Activated CD8-positive, alpha-beta memory T cell treated with anti-CD3 and anti-CD28 coated beads for 48 hours (primary cell): ENCODE data around the gene ALPP.
"Not testable (repeated sequence)": the region's sequence is repeated elsewhere in the genome, so short reads cannot be mapped to it uniquely, and the experiment has no call there.

Experiments used
- DNase-seq, 3 experiments: peaks; one replicate each; pipeline ENCODE4 v3.0.0-alpha.2; 2020; ENCODE audit warnings: low read depth in 2 of 3, low spot score in 2 of 3

The ALPP gene

DNA sequence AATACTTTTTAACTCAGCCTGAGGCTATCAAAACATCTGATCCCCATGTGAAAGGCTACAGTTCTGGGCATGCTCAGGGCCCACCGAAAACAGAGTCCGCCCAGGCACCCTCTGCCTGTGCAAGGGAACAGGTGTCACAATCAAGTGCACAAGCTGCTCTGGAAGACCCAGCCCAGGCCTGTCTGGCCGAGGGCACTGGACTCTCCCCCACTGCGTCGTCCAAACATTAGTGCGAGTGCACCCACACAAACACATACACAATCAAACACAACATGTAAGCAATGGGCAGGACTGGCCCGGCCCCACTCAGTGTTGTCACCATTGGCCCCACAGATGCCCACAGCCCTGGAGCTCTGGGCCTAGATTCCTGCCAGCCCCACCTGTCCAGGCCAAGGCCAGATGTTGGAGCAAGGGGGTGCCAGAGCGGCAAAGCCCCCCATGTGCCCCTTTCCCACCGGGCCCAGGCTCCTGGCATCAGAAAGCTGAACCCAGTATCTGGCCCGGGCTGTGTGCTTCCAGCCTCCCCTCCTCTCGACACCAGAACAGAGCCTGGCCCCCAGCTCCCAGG, 27.5 kb downstream of the ALPP start:
- DNase-seq, result no peak

DNA sequence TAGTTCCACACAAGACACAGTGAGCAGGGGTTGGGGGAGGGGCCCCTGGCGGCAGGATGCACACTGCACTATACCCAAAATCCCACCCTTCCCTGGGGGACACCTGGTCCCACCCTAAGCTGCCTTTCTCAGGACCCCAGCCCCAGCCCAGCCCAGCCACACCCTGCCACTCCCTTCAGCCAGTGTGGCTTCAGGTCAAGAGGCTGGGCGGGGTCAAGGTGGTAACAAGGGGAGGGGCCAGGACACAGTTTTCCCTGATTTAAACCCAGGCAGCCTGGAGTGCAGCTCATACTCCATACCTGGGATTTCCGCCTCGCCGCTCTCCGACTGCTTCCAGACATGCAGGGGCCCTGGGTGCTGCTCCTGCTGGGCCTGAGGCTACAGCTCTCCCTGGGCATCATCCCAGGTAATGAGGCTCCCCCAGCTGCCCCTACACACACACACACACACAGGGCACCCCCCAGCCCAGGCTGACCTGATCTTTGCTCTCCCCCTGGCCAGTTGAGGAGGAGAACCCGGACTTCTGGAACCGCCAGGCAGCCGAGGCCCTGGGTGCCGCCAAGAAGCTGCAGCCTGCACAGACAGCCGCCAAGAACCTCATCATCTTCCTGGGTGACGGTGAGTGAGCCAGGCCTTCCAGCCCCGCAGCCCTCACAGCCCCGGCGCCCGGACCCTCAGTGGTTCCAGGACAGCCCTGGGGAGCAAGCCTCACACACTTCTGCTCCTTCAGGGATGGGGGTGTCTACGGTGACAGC, 28.2 kb downstream of the ALPP start, which contains the start of gene ALPG:
Gene ALPG, plus strand, starts transcription at position 289 of the 755 bp plus-strand sequence. Its CDS starts 51 bp downstream, at position 340.
- no peak for DNase-seq

DNA sequence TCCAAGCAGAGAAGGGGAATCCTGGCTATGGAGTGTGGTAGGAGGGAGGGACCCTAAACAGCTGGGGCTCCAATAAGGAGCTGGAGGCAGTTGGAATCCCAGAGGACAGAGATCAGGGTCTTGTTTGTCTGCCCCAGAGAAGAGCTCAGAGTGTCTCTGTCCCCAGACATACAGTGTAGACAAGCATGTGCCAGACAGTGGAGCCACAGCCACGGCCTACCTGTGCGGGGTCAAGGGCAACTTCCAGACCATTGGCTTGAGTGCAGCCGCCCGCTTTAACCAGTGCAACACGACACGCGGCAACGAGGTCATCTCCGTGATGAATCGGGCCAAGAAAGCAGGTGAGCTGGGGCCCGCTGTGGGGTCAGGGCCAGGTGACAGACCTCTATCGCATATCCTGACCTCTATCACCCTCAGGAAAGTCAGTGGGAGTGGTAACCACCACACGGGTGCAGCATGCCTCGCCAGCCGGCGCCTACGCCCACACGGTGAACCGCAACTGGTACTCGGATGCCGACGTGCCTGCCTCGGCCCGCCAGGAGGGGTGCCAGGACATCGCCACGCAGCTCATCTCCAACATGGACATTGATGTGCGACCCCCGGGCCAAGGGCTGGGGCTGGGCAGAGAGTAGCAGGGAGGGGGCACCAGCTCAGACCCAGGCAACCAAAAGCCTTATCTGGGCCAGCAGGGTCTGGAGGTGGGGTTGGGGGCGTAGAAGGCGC, 29.0 kb downstream of the ALPP start:
- not testable (repeated sequence) for DNase-seq

DNA sequence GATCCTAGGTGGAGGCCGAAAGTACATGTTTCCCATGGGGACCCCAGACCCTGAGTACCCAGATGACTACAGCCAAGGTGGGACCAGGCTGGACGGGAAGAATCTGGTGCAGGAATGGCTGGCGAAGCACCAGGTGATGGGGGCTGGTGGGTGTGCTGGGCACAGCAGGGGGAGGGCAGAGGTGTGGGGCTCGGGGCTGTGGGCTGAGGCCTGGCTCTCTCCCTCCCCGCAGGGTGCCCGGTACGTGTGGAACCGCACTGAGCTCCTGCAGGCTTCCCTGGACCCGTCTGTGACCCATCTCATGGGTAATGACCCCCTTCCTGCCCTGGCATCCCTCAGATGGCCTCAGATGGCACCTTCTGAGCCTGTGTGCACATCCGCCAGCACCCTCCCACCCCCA, 29.7 kb downstream of the ALPP start:
- DNase-seq, result not testable (repeated sequence)

DNA sequence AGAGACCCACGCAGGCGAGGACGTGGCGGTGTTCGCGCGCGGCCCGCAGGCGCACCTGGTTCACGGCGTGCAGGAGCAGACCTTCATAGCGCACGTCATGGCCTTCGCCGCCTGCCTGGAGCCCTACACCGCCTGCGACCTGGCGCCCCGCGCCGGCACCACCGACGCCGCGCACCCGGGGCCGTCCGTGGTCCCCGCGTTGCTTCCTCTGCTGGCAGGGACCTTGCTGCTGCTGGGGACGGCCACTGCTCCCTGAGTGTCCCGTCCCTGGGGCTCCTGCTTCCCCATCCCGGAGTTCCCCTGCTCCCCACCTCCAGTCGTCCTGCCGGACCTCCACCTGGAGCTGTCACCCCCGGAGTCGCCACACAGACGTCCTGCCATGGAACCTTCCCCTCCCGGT, 31.1 kb downstream of the ALPP start:
- DNase-seq, result not testable (repeated sequence)

DNA sequence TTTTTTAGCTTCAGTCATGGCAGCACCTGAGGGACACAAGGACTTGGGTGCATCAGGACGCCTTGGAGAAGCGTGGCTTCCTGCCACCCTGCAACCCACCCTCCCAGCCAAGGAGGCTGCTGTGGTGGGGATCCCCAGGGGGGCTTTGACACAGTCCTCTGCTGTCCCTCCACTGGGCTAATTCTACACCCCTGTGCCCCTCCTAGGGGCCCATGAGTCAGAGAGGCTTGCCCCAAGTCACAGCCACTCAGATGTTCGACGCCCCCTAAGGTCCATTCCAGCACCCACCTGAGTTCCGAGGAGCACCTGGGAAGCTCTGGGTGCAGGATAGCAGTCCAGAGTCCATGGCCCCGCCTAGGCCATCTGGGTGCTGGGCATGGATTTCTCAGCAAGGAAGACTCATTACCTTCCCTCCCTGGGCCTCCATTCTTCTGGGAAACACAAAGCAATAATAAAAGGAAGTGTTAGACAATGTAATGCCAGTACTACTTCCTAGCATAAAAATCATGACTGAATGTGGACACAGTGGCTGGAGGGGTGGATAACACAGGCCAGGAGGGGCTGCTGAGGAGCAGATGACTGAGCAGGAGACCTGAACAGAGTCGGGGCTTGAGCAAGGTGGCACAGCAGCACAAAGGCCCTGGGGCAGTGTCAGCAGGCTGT, 31.8 kb downstream of the ALPP start:
- DNase-seq, result no peak

DNA sequence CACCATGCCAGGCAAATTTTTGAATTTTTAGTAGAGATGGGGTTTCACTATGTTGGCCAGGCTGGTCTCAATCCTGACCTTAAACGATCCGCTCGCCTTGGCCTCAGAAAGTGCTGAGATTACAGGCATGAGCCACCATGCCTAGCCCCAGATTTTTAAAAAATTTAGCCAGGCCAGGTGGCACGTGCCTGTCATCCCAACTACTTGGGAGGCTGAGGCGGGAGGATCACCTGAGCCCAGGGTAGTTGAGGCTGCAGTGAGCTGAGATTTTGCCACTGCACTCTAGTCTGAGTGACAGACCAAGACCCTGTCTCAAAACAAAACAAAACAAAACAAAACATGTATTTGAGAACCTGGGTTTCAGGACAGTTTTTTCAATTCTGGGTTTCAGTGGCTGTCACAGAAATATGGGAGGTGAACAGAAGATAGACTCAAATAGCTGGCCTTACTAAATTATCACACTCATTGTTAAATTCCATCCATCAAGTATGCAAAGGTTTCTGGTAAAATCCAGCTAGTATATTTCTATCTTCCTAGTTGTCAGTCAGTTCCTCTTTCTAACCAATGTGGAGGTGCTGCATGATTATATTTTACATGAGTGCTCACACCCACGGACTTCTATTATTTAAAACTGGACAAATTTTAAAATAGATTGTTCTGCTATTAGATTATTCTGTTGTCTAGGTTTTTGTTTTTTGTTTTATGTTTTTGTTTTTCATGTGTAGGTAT, 33.5 kb downstream of the ALPP start:
- no peak for DNase-seq

DNA sequence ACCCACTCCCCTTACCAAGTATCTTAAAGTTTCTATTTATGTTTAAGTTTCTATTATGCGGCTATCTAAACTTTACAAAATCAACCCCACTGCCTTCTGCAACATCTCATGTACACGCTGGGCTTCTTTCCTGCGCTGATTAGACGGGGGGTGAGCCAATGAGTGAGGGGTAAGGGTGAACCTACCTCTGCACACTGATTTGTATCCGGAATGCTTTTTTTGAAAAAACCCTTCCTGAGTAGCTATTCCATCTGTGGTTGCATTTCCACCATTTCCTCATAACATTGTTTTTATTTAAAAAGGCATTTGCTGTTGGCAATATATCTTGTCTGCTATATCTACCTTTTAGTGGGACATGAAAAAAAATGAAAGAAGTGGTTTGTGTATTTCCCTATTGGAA, 34.4 kb downstream of the ALPP start:
- no peak for DNase-seq

DNA sequence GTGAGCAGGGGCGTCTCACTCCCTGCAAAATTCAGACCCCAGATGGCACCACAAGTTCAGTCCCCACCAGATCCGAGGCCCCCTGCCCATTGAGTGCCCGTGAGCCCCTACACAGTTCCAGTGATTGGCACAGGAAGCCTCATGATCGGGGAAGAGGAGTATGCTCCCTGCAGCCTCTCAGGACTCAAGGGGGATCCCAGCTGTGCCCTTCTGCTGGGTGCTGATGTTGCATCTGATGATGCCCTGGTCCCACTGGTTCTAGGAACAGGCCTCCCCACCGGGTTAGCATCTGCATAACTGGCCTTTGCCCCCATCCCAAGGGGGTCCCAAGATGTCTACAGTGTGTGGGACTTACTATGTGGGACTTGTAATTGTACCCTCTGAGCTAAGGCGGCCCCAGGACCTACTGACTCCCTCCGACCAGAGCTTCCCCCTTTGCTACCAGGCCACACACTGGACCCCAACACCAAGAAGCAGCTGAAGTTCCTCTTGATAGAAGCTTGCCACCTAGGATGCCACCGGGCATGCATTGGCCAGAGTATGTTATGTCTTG, 36.7 kb downstream of the ALPP start:
- DNase-seq, result no peak

DNA sequence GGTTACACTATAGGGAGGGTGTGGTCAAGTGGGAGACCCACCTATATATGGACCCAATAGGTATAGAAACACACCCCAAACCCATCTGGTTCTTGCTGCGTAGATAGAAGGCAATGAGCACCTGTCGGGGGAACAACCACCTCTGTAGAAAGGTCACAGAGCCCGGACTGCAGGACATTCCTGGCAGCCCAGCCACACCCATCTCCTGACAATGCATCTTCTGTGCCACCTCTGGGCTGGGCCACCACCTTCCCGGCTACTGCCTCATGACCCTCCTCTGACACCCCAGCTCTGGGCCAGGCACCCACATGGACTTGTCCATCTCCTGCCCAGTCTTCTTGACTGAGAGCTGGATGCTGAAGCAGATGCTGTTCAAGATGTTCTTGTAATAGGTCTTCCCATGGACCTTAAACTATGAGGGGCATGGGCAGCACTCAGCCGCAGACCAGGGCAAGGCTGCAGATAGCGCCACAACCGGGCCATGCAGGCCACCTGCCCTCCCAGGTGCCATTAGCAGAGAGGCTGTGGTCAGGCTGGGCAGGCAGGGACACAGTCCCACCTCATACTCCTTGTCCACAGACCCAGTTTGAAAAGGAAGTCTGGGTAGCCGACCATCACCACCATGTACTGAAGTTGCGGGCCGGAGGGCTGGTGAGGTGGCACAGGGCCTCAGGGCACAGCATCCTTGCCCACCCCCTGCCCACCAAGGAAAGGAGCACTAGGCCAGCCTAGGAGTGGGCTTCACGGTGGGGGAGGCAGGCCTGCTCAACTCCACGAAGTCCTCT, 37.4 kb downstream of the ALPP start:
- no peak for DNase-seq

DNA sequence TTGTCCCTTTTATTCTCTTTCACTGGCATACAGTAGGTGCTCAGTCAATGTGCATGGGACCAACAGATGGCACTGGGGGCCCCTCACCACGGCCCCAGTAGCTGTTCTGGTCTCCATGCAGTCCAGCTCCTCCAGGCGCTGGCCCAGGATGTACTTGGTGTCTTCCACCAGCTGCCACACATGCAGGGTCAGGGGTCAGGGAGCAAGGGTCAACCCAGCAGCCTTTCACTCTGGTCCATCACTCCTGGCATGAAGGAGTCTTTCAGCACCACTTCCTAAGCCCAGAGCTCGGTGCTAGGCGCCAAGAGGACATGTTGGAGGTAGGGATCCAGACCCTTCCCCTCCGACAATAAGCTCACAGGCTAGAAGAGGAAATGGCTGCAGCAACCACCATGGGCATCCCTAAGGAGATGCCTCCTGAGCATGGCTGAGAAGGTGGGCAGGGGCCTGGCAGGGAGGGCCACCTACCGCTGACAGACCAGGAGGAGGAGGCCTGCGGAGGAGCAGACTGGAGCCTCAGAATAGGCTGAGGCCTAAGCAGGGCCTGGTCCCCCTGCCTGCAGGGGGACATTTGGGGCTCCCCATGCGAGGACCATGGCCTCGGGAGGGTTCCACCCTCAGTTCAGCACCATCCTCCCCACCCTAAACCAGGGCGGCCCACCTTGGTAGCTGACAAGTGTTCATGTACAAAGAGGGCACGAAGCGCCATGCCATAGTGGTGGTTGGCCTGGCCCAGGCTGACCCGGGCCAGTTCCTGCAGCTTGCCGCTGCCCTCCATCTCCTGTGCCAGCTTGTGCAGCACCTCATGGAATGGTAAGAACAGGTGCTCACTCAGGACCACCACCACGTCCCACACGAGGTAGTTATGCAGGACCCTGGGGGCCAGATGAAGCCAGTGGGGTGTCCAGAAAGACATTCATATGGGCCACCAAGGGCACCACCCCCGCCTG, 38.2 kb downstream of the ALPP start:
- no peak for DNase-seq

DNA sequence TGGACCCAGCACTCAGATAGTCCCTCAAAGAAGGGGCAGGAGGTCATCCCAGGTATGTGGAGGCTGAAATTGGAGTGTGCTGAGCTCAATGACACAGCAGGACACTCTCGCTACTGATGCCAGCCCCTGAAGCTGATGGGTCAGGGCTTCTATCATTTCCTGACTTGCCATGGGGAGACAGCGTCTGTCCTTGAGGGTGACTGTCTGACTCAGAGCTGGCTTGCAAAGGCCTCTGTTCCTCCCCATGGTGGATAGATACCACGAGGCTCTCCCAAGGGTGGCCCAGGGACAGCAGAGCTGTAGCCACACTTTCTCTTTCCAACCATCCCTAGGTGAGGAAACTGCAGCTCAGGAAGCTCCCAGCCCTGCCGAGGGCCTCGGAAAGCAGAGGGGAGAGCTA, 38.9 kb downstream of the ALPP start:
- DNase-seq, result no peak

DNA sequence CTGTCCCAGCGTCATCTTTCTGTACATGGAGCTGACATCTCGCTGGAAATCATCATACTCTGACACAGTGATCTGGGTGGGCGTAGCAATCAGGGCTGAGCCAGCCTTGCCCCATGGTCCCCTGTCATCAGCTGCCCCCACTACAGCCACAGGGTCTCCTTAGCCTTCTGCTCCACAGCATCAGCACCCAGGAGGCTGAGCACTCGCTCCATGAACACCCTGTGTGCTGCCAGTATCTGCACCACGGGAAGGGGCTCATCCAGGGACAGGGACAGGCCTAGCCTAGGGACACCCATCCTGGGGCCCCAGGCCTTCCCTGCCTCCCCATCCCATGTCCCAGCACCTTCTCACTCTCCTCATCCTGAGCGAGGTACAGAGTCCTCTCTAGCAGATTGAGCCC, 39.5 kb downstream of the ALPP start:
- DNase-seq, result no peak

DNA sequence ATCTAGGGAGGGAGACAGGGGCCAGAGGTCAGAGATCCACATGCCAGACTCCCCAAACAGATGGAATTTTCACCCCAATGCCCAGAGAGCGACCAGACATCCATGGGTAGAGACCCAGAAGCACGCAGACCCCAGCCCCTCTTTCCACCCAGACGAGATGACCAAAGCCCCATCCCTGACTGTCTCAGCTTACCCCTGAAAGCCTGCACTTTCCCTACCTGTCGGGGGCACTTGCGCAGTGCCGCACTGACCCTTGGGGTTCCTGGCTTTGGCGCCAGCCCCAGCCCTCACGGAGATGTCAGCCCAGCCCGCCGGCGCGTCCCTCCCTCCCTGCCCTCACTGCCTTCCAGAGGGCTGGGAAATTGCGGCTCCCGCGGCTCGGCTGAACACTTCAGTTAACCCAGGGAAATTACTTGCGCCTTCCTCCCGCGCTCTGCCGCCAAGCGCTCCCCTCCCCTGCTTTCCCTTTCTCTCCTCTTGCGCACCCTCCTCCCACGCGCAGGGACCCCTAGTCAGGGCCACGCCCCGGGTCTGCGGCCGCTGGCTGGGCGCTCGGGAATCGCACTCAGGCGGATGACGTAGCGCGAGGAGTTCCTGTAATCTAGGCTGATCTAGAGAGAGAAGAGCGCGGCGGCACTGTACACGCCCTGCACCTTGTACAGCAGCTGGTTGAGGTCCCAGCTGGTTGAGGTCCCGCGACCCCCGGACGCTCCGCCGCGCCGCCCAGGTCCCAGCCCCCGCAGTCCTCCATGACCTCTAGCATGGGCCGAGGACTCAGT, 40.1 kb downstream of the ALPP start:
- DNase-seq, result no peak

DNA sequence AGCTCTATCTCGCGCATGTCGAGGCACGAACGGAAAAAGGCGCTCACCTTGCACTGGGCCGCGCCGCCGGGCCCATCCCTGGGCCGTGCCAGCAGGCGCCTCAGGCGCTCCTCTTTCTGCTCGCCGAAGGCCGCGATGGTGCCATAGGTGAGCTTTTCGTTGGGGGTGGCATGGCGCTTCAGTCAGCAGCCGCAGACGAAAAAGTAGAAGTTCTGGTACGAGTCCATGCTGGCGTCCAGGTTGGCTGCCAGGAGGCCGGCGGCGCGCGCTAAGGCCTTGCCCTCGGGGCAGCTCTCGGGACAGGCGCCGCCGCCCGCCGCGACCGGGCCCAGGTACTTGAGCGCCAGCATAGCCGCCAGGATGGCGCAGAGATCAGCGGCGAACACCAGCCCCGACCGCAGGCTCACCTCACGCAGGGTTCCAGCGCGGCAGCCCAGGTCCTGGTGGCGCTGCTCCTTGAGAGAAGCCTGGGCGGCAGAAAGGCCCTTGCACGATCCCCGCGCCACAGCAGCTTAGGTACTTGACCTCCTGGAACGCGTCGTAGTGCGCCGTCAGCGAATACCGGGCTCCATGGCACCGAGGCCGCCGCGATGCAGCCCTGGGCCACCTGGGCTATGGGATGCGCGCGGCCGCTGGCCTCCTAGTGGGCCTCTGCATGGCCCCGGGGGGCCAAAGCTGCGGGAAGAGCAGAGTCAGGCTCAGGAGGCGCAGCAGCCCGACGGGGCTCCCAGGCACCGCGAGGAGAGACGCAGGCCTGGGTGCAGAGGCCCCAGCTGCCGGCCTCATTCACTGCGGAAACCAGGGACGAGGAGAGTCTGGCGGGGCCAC, 40.9 kb downstream of the ALPP start:
- no peak for DNase-seq

DNA sequence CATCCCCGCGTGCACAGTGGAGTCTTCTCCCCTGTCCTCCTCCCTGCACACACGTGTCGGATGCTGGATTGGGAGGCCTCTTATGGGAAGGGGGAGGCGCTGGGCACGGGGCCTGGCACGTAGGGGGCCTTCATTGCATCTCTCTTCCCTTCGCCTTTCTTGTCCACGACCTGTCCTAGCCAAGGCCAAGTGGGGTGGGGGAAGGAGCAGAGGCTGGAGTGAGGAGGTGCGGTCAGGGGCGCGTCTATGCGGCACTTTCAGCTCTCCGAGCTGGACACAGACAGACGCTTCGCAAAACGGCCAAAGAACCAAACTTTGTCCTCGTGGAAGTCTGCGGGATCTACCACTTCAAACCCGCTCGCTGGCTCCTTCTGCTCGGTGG, 41.5 kb downstream of the ALPP start:
- DNase-seq, result no peak

DNA sequence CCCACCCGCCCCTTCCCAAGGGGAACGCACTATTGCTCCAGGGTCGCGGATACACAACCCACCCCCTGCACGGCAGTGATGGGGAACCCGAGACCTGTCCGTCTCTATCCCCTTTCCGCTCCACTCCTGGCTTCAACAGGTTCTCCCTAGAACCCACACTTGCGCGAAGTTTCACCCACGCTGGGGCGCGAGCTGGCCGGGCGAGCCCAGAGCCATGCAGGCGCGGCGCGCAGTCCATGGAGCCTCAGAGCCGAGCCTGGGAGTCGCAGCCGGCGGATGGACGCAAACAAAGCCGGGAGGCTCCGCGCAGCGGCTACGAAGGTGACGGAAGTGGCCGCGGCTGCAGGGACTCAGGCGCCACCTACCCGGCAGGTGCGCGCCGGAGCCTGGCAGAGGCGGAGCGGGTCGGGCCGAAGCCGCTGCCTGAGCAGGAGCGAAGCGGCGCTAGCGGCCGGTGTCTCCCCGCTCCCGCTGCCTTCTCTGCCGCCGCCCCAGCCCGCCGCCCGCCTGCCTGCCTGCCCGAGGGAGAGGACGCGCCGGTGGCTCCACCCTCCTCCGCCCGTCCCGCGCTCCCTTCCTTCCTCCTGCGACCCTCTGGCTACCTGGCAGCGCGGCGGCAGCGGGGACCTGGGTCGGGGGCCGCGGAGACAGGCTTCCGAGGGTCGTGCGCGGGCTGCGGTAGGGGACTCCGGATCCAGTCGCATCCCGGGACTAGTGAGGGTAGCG, 42.1 kb downstream of the ALPP start:
- no peak for DNase-seq
